Measurements from ENCODE around the gene NBEAL1.
"Not testable (repeated sequence)": the region's sequence is repeated elsewhere in the genome, so short reads cannot be mapped to it uniquely, and the experiment has no call there.

- TF ChIP-seq EZH2phosphoT487 (IDR thresholded peaks at IDR 0.05; ENCODE audit: borderline replicate concordance); CTCF (conservative IDR thresholded peaks at IDR 0.05; ENCODE audit: low read length): not testable (repeated sequence)
Observed at GRCh38 chr2:203039211-203039610, 24.5 kb downstream of the NBEAL1 start.
